ENCODE measurements around the gene SF1.

The SF1 gene

GRCh38 chr11:64800303-64801157 is 22.2 kb upstream of the SF1 start:
- no peak for DNase-seq

GRCh38 chr11:64799623-64800302 is 21.4 kb upstream of the SF1 start:
- DNase-seq, result no peak

- DNase-seq, result no peak
Measured at GRCh38 chr11:64799256-64799622, 20.9 kb upstream of the SF1 start.

DNA sequence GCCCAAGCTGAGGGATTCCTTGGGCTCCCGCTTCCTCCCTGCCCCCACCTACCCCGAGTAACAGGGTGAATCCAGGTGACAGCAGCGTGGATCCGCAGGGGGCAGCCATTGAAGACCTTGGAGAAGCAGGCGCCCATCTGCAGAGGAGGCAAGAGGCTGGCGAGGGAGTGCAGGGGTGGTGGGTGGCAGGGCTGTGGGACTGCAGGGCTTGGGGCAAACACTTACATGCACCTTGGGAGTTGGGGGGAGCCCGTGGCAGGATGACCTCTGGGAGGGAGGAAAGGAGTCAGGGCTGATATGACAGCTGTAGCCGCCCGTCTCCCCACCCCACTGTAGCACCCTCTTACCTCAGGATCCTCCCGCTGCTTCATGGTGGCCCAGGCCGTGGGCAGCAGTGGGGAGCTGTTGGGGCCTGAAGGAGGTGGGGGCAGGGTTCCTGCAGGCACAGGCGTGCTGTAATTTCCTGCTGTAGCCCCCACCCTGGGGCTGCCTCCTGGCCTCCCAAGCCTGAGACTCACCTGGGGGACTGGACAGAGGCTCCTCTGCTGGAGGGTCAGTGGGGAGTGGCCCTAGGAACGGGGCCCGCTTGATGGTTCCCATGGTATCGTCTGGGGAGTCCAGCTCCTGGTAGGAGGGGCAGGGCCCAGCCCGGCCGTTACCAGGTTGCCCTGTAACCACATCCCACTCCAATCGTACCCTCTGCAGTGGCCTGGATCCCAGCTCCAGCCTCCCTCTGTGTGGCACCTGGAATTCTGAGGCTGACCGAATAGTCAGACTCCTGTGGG is 18.6 kb upstream of the SF1 start:
- no peak for DNase-seq

DNA sequence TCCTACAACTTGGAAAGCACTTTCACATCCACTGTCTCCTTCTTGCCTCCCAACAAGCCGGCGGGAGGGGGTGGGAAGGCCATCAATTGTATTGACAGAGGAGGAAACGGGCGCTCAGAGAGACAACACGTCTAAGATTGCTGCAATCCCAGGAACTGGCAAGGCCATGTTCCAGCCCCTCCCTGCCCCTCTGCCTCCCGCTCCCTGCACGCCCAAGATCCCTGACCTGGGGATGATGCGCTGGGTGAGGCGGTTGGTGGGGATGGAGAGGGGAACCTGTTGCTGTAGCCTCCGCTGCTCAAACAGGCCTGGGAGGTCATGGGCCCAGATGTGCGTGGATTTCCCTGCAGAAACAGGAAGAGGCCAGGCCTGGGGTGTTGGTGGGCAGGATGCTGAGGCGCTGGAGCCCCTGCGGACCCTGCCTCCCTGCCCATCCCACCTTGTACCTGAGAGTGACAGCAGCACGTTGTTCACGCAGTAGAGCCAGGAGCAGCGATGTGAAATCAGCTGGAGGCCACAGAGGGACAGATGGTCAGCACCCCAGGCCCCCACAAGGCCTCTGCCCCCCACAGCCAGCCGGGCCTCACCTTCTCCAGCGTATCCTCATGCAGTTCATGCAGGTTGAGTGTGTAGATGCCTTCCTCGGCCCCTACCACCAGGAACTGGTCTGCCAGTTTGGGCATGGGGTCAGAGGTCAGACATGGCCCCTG is 17.9 kb upstream of the SF1 start:
- no peak for DNase-seq

GRCh38 chr11:64794526-64794925 is 16.2 kb upstream of the SF1 start:
- DNase-seq, result no peak

DNA sequence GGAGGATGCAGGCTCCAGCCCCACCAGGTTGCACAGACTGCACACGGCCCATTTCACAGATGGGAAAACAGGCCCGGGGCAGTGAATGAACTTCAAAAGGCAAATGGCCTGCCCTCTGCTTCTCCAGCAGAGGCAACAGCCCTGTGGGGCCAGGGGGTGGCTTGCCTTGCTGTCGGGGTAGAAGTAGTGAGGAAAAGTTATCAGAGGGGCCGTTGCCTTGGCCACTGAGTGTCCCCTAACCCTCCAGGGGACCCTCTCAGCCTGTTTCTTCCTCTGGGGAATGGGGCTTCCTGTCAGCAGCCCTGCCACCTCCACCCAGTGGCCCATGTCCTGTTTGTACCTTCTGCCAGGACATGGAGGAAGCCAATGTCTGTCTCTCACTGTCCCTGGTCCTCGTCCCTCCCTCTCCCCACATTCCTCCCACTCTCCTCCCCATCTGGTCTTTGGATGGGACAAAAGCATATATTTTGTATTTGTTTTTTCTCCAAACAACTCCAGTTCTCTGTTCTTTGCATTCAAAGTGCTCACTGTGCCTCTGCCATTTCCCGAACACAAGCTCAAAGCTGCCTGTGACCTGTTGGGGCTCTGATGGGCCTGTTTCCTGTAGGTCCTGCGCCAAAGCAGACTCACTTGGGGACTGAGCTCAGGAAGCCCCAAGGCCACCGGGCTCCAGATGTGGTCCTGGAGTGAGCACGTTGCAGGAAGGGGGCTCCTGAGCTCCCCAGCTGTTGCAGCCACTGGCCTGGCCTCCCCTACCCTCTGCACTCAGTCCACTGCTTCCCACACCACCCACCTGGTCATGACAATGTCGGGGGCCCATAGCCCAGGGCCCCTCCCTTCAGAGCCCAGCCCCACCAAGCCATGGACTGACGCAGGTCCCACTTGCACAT is 15.2 kb upstream of the SF1 start:
- DNase-seq, result no peak

DNA sequence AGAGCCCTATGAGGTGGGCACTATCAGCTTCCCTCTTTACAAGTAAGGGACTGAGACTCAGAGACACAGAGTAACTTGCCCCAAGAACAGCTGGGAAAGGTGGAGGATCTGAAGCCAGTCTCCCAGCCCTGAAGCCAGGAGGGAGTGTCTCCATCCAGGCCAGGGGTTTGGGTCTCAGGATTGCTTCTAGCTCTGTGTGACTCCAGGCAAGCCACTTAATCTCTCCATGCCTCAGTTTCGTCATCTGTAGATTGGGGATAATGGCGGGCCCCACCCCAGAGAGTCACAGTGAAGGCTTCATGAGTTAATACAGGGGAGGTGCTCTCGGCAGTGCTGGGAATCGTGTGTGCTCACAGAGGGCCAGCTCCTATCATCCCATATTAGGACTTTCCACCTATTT is 14.1 kb upstream of the SF1 start:
- no peak for DNase-seq

- DNase-seq, result no peak
Measured at GRCh38 chr11:64791781-64792291, 13.5 kb upstream of the SF1 start.

- DNase-seq, result no peak
Measured at GRCh38 chr11:64790205-64791095, 12.1 kb upstream of the SF1 start.

DNA sequence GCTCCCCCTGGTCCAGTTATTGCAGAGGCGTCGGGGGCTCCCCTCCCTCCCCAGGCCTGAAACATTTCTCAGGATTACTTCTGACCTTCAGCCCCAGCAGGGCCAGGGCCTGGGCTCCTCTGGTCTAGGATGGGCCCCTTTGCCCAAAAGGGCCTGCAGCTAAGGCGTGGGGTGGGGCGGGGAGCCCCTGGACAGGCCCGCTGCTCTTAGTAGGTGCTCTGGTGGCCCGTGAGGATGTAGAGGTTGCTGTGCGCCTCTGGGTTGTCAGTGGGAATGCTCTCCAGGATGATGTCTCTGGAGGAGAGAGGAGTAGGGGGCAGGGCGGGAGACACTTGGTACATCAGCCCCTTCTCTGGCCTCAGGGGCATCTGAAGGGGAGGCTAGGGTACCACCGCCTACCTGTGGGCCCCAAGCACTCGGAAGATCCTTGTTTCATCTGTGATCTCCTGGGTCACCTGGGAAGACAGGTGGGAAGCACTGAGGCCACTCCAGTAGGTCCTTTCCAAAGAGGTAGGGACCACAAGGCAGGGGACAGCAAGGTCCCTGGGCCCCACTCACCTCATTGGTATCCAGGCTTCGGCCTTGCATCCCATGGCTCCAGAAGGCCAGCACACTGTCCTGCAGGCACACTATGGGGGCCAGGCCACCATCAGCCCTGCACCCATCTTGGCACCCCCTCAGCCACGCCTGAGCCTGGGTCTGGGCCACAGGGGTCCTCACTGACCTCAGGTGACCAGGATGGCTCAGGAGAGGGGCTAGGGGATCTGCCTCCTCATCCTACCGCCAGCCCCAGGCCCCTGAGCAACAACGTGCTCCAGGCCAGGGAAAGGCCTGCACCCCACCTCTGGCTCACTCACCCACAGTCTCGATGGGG is 11.2 kb upstream of the SF1 start:
- no peak for DNase-seq

DNA sequence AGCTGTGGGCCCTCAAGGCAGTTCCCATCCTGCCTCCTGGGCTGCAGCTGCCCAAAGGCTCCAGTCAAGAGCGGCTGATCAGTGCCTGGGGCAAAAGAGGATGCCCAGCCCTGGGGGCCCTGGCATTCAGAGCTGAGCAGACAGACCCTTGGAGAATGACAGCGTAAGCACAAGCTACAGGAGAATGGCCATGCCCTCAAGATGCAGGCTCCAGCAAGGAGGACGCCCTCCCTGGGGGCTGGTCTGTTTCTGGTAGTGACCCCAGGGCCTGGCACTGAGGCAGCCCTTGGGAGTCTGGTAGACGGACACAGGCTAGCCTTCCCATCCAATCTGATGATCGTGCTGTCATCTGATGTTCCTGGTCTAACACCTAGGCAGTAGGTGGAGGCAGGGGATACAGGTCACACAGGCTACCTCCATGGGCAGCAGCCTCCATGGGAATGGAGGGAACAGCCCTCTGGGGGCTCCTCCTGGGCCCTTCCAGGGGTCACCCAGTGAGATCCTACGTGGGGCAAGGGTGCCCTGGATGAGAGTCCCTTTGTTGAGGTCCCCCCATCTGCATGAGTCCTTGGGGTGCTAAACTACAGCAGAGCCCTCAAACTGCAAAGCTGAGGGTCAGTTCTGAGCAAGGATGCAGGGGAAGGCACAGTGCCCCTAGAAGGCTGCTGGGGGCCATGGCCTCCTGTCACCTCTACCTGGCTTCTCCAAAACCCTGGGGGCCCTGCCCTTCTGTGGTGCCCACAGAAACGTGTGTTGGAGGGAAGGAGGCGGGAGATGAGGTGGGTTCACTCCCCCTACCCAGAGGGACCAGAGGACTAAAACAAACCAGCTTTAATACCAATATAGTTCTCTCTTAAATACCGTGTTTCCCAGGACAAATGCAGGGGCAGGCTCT is 10.2 kb upstream of the SF1 start:
- DNase-seq, result no peak

GRCh38 chr11:64787526-64788320 is 9.4 kb upstream of the SF1 start:
- DNase-seq, result peak in 7 of 14 donors; percentile 9 to 41 (median 31)

DNA sequence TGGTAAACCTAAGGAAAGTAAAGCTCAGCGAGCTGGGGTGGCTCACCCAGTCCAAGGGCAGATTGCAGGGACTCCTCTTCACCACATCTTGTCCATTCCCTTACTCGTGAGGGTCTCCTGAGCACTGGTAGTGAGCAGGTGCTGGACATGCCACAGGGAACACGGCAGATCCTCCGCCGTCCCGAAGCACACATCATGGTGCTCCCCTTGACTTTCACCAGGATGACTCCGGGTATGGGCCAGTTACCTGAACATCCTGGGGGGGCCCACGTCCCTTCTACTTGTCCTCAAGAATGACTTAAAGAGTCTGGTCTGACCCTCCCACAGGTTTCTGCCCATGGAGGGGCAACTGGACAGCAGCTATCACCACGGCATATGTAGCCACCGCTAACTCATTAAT is 8.0 kb upstream of the SF1 start:
- no peak for DNase-seq

- no peak for DNase-seq
Measured at GRCh38 chr11:64784813-64785581, 6.7 kb upstream of the SF1 start.

DNA sequence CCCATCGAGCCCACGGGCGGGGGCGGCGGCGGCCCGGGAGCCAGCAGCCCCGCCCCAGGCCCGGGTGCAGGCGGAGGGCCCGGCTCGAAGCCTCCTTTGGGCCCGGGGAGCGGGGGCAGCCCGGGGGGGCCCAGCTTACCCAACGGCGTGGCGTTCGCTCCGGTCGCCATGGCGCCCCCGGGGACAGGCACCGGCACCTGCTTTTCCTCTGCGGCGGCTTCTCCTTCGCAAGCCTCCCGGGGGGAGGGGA is 194 bp downstream of the SF1 start:
- DNase-seq, result no peak

Data from C1 segment of cervical spinal cord (tissue), 14 donors.